Cortex of kidney (tissue), 1 donor: ENCODE data around the gene FGG.

Experiments
- DNase-seq: peaks from one replicate; lab custom pipeline; 2025; lab: John Stamatoyannopoulos, UW

FGG gene

GRCh38 chr4:154586296-154587033 is 26.0 kb downstream of the FGG start:
- DNase-seq, result no peak

DNA sequence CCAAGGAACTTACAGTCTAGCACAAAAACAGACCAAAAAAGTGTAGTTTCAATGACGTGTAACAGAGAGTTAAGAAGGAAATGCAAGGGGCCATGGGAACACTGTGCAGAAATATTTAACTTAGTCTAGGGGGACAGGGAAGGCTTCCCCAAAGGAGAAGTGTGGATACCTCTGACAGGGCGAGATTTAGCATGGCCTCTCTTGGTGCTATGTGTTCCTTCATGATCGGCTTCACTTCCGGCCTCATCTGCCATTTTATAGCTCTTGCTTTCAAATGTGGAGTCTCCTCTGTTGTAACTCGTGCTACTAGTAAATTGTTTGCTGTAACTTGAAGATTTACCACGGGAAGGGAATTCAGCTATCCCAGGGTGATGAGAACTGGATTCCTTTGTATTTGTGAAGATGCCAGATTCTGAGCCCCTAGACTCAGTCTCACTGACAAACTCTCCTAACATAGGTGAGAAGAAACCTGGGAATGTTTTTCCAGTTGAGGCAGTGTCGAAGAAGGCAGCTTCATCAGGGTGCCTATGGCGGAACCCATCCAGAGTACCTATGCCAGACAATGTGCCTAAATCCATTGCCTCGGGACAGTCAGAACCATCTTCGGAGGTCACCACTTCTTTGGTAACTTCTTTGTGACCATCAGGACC is 27.0 kb downstream of the FGG start:
- DNase-seq, result no peak

DNA sequence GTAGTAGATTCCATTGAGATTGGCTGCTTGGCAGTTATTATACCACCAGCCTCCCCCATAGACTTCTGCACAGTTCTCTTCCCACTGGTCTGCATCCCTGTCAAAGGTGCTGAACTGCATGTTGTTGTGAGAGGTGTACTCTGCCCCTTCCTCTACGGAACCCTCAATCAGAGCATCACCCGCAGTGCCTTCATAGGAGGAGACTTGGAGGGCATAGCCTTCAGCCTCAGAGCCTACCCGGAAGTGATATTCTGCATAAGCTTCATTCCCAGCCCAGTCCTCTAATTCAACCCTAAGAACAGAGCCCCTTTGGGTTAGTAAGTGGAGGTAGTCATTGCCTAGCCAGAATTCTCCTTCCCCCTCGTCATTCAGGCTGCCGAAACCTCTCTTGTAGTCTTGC is 28.2 kb downstream of the FGG start:
- no peak for DNase-seq

GRCh38 chr4:154583677-154584076 is 28.8 kb downstream of the FGG start:
- no peak for DNase-seq

DNA sequence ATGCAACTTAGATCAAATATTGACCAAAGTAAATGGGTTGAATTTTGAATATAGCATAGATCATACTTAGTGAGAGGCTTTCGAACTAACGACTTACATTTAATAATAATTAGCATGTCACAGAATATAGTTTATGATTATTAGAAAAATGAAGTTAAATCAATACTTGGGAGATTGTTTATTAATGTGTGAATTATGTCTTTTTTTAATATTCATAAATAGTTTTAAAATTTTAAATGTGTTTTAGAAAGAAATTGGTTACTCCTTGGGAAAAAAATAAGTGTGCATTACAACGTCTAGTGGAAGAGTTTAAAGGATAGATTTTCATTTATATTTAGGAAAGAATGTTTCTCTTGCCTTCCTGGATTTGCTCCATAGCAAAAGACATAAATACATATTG is 29.2 kb downstream of the FGG start:
- DNase-seq, result no peak

GRCh38 chr4:154582723-154583122 is 29.7 kb downstream of the FGG start:
- no peak for DNase-seq

DNA sequence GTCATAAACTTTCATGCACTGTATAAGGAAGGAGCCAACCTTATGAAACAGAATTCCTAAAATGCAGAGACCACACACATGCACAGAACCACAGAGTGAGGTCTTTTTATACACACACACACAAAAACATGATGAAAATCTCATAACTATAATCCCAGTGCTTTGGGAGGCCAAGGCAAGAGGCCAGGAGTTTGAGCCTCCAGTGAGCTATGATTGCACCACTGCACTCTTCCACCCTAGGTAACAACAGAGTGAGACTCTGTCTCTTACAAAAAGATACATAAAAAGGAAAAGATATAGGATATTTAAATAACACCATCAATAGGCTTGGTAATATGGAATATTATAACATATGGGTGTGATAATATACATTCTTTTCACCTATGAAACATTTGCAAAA is 32.5 kb downstream of the FGG start:
- no peak for DNase-seq

- DNase-seq, result no peak
Measured at GRCh38 chr4:154578919-154579318, 33.5 kb downstream of the FGG start.

GRCh38 chr4:154577324-154577723 is 35.1 kb downstream of the FGG start:
- DNase-seq, result no peak

DNA sequence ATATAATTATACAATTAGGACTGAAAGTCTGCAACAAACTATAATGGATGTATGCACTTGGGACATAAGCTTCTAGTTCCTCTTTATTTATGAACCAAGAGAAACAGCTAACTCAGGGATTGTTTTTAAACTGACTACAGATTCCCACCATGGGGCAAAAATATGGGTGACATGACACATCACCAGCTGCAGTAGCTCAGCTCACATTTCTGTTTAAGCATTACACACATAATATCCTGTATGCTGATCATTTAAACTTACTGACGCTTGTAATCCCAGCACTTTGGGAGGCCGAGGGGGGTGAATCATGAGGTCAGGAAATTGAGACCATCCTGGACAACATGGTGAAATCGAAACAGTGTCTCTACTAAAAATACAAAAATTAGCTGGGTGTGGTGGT is 38.1 kb downstream of the FGG start:
- DNase-seq, result no peak

- no peak for DNase-seq
Measured at GRCh38 chr4:154573190-154573870, 39.1 kb downstream of the FGG start.

DNA sequence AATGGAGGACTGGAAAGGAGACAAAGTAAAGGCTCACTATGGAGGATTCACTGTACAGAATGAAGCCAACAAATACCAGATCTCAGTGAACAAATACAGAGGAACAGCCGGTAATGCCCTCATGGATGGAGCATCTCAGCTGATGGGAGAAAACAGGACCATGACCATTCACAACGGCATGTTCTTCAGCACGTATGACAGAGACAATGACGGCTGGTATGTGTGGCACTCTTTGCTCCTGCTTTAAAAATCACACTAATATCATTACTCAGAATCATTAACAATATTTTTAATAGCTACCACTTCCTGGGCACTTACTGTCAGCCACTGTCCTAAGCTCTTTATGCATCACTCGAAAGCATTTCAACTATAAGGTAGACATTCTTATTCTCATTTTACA is 42.9 kb downstream of the FGG start:
- no peak for DNase-seq

DNA sequence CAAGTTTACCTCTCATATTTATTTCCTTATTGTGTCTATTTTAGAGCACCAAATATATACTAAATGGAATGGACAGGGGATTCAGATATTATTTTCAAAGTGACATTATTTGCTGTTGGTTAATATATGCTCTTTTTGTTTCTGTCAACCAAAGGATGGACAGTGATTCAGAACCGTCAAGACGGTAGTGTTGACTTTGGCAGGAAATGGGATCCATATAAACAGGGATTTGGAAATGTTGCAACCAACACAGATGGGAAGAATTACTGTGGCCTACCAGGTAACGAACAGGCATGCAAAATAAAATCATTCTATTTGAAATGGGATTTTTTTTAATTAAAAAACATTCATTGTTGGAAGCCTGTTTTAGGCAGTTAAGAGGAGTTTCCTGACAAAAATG is 43.4 kb downstream of the FGG start:
- DNase-seq, result no peak

- no peak for DNase-seq
Measured at GRCh38 chr4:154566639-154567204, 45.7 kb downstream of the FGG start.

DNA sequence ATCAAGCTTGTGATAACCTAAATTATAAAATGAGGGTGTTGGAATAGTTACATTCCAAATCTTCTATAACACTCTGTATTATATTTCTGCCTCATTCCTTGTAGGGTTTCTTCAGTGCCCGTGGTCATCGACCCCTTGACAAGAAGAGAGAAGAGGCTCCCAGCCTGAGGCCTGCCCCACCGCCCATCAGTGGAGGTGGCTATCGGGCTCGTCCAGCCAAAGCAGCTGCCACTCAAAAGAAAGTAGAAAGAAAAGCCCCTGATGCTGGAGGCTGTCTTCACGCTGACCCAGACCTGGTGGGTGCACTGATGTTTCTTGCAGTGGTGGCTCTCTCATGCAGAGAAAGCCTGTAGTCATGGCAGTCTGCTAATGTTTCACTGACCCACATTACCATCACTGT is 46.8 kb downstream of the FGG start:
- no peak for DNase-seq

DNA sequence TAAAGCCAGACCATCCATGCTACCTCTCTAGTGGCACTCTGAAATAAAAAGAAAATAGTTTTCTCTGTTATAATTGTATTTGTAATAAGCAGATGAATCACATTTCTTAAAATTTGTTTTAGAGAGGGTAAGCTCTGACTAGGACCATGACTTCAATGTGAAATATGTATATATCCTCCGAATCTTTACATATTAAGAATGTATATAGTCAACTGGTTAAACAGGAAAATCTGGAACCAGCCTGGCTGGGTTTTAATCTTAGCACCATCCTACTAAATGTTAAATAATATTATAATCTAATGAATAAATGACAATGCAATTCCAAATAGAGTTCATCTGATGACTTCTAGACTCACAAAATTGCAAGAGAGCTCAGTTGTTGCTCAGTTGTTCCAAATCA is 48.1 kb downstream of the FGG start:
- no peak for DNase-seq

- no peak for DNase-seq
Measured at GRCh38 chr4:154562697-154563254, 49.7 kb downstream of the FGG start, which contains the start of gene FGB. Gene FGB (plus strand): TSS chr4:154563011. CDS start chr4:154563019, 8 bp downstream.

DNA sequence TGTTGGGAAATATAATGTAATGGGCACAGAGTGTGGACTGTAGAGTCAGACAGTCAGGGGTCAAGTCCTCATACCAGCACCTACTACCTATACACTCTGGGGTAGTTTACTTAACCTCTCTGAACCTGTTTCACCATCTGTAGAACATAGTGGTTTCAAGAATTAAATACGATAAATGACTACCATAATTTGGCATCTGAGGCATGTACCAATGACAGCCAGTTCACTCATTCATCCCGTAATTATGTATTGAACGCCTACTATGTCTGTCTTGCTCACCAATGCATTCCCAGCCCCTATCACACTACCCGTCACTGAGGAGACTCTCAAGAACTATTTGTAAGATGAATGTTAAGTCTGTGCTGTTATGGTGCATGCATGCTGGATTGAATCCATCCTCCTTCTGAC is 51.6 kb downstream of the FGG start:
- DNase-seq, result no peak

GRCh38 chr4:154560419-154560801 is 52.0 kb downstream of the FGG start:
- no peak for DNase-seq

DNA sequence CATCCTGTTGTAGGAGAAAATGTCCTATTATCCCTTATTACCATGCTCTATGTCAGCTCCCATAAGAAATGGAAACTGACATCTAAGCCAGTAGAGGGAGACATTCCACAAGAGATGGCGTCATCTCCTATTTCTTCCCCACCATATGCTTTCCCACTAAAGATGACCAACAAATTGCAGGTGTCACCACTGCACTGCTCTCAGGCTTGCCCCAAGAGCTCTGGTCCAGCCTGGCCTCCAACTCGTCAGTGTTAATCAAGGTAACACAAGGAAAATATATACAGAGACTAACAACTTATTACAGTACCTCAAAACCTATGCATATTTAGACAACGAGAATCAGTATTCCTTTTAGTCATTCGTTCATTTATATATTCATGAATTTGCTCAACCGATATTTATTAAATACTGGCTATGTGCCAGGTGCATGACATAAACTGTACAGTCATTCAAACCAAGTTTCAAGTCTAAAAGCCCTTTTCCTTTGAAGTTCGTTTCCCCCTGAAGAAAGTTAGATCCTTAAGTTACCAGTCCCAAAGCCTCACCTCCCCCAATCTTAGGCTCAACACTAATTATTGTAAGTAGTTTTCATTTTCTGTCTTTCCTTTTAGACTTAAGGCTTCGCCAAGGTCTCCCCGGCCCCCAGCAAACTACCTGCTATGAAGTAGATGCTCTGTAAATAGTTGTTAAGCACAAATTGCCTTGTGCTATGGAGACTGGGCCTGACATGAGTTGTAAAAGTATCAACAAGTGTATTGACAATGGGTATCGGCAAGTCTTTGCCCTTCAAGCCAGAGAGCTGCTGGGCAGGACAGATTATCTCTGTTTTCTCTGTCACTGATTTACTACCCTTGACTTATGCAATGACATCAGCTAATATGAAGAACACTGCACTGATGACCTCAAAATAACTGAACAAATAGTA is 52.7 kb downstream of the FGG start:
- DNase-seq, result no peak

- DNase-seq, result no peak
Measured at GRCh38 chr4:154559141-154559493, 53.3 kb downstream of the FGG start.
